ENCODE data around the gene C2orf15.
A peak's percentile ranks its signal among the peaks of the same experiment; 100 is the strongest.
"Not testable (repeated sequence)": the region's sequence is repeated elsewhere in the genome, so short reads cannot be mapped to it uniquely, and the experiment has no call there.

The C2orf15 gene

DNA sequence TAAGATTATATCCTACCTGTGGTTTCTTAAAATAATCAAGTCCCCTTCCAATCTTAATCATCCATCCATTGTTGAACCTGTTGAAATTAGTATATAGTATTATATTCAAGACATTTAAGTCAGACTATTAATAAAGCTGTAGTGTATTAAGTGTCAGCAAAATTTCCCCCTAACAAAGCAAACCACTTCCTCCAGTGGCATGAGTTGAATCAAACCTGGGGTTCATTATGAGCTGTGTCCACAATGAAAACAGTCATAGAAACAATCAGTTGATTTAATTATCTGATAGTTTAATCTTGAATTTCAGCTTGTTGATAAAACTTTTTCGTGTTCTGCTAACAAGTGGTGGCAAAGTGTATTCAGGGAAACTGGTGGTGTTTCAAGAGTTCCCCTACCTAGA is 28.0 kb downstream of the C2orf15 start:
- DNase-seq, result no peak

DNA sequence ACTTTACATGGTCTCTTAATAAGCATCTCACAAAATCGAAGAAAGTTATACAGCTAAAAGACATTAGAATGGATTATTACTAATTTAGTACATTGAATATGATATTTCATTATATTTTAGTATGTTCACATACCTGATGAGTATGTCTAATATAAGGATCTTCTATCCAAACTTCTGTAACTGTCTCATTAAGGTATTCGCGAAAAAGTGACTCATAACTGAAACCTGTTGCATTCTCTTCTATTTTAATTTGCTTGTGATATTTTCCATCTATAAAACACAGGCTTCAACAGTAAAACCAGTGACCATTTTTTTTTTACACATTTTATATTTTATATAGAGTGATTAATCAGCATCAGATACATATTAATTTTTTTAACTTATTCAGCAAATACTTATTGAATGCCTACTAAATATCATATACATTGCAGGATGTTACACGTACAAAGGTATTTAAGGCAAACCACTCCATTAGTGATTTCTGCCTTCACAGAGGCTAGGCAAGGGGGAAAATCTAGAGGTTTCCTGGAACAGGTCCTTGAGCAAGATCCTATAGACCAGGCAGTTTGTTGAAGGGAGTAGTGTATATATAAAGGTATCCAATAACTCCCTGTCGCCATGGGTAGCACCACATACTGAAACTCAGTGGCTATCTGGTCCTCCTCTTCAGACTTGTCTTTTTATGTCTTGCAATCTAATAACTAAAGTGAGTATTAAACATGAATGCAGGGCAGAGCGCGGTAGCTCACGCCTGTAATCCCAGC is 30.1 kb downstream of the C2orf15 start:
- no peak for DNase-seq

DNA sequence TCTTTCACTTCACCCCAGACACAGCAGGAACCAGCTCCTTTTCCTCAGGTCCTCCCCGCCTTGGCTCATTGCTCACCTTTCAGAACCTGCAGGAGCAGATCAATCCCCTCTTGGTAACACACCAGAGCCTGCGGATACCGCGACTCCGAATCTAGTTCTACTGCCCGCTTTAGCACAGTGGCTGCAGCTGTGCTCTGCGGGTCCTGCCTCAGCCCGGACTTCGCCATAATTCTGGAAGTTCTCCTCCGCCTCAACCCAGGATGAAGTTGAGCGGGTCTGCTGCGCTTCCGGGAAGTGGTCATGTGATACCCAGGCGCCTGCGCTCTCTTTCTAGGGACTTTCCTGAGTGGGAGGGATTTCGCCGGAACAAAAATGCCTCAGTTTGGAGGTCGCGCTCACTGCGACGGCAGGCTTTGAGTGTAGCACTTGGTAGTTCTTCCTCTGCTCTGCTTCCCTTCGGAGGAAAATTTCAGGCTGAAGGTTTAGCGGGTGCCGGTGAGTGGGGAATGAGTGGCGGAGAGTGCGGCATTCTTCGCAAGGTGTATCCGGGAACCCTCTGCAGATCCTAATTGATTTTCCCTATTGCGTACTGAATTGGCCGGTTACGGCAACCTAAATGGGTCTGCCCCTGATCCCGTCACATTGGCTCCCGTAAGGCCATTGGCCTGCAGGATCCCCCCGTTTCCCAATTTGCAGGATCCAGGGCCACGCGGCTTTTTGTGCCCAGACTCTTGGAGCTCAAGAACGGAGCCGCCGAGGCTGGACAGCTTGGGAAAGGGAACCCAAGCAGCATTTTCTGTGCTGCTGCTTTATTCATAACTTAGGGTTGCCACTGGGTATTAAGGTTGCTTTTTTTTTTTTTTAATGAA is 39.5 kb downstream of the C2orf15 start, which contains the start of the genes MITD1 and MRPL30:
MITD1 (minus strand) TSS at position 304 of the 869 bp plus-strand sequence; CDS start at position 227, 77 bp downstream.
MRPL30 (plus strand) TSS at position 430 of the 869 bp plus-strand sequence. CDS start 5,020 bp downstream, outside the sequence.
- DNase-seq, result peak; percentile 88

DNA sequence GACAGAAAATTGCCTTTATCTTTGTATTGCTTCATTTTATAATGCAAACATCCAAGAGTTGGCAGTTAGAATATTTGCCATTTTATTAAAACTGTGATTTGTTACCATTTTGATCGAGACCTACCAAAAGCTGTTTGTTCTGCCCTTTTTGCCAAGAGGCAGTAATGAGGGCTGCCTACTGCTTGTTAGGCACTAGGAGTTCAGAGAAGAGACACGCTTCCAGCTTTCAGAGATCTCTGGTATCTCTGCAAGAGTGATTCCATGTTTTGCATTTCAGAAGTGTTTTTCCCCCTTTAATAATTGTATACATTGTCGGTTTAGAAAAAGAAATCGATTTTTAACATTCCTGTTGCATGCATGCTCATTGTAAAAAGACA is 40.1 kb downstream of the C2orf15 start:
- no peak for DNase-seq

DNA sequence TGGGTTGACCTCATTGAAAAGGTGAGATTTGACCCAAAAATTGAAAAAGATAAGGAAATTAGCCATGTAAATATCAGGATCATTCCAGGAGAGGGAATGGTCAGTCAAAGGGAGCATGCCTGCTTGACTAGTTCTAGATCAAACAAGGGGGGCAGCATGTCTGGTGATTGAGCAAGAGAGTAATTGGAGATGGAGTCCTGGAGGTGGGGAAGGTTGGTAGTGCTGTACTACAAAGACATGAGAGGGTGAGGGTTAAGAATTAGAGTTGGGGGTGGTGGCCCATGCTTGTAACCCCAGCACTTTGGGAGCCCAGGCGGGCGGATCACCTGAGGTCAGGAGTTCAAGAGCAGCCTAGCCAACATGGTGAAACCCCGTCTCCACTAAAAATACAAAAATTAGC is 41.5 kb downstream of the C2orf15 start:
- no peak for DNase-seq

DNA sequence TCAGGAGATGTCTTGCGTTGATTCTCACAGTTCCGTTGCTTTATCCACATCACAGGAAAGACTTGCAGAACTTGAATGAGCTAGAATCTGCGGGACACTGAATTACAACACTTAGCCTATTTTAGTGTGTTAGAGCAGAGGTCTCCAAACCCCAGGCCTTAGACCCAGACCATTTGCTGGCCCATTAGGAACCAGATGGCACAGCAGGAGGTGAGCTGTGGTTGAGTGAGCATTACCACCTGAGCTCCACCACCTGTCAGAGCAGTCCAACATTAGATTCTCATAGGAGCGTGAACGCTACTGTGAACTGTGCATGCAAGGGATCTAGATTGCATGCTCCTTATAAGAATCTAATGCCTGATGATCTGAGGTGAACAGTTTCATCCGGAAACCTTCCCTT is 43.3 kb downstream of the C2orf15 start:
- no peak for DNase-seq

DNA sequence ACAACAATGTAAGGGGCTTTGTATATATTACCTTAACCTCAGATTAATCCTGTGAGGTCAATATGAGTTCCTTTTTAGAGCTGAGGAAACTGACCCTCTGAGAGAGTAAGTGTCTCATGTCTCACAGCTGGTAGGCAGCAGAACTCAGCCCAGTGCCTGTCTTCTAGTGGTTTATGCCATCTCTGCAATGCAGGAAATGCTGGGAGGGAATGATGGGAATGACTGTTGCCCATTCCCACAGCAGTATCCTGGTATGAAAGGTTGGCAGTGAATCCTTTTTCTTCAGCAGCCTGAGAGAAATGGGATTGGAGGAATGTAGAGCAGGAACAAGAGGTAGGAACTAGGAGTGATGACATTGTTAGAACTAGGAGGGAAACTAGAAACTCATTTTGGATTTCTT is 45.5 kb downstream of the C2orf15 start:
- no peak for DNase-seq

DNA sequence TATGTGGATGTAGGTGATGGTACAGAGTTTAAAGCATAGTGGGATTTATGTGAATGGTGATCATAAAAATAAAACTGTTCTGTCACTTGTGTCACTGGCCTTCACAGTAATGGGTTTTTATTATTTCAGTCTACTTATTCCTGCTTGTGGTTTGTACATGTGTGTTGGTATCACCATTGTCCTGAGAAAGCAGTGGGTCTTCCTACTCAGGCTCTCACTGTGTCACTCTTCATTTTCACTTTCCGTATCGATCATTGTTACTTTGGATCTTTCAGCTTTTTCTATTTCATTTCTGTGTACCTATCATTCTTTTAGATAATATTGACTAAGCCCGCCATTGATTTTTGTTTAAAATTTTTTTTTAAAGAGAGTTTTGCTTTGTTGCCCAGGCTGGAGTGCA is 46.9 kb downstream of the C2orf15 start:
- DNase-seq, result no peak

DNA sequence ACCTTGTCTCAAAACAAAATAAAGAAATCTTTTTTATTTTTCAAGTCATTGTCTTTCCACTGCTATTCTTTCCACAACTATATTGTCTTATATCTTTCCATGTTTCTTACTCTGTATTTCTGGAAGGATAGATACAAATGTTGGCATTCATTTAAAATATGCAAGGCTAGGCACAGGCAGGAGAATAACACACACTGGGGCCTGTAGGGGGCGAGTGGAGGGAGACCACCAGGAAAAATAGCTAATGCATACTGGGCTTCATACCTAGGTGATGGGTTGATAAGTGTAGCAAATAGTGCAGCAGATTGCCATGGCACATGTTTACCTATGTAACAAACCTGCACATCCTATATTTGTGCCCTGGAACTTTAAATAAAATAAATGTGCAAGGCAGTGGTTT is 49.0 kb downstream of the C2orf15 start:
- DNase-seq, result no peak

DNA sequence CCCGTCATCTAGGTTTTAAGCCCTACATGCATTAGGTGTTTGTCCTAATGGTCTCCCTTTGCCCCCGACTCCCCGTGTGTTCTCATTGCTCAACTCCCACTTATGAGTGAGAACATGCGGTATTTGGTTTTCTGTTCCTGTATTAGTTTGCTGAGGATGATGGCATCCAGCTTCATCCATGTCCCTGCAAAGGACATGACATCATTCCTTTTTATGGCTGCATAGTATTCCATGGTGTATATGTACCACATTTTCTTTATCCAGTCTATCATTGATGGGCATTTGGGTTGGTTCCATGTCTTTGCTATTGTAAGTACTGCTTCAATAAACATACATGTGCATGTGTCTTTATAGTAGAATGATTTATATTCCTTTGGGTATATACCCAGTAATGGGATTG is 50.9 kb downstream of the C2orf15 start:
- DNase-seq, result not testable (repeated sequence)

DNA sequence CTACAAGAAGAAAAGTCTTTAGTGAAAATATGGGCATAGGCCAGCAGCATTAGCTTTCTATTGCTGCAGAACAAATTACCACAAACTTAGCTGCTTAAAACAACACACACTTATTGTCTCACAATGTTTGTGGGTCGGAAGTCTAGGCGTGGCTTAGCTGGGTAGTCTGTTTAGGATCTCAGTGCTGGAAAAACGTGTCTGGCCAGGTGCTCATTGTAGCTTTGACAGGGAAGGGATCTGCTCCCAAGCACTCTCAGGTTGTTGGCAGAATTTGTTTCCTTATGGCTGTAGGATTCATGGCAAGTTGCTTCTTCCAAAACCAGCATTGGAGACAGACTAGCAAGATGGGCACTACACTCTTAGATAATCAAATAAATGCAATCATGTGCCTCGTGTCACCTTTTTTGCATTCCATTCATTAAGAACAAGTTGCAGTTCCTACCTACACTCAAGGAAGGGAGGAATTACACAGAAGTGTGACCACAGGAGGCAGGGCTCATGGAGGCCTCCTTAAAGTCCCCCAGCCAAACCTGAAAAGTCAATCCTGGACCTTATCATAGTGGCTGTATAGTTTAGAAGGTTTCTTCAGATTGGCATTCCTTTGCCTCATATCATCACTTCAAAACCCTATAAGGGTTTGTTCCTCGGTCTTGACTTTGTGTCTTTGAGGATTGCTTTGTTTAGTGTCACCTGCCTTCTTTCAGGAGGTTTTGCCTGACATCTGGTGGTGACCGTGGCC is 56.8 kb downstream of the C2orf15 start:
- no peak for DNase-seq

DNA sequence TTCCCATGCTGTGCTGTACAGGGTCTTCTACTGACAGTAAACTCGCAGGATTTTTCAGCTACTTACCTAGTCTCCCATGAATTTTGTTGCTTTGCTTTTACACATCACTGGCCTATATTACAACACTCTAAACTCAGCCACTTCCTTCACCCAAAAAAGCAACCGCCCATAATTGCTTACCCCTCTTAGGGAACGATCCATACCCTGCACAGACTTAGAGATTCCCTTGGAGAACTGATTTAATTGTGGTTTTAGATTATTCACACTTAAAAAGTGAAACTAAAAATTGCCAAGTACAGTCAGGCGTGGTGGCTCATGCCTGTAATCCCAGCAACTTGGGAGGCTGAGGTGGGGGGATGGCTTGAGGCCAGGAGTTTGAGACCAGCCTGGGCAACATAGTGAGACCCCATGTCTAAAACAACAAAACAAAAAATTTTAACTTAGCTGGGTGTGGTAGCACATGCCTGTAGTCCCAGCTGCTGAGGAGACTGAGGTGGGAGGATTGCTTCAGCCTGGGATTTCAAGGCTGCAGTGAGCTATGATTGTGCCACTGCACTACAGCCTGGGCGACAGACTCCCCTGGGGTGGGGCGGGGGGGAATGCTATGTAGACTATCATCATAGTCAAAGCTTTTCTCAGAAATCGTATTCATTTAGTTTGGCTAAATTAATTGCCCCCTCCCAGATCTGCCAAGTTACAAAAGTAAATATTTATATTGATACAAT is 58.7 kb downstream of the C2orf15 start:
- DNase-seq, result no peak
